NCI-H226 (cell line): ENCODE results near the gene ST6GAL1.
"Not testable (repeated sequence)": the region's sequence is repeated elsewhere in the genome, so short reads cannot be mapped to it uniquely, and the experiment has no call there.

Source experiments
- DNase-seq: peaks from one replicate; pipeline ENCODE4 v3.0.0-alpha.2; 2015

Gene ST6GAL1

DNA sequence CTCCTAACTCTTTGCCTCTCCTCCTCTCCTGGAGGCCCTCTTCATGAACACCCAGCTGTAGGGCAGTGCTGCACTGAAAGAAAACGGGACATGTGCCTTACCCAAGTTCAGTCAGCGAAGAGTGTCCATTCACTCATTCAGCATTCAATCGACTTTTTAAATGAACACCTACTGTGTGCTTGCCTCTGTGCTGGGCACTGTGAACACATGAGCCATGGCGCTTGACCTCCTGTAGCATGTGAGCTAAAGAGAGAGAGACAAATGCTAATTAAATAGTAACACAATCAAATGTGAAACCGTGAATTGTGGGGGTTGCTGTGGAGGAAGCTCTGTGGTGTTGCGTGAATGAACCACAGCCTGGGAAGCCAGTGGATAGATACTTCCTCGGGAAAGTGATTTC lies 43.4 kb downstream of the ST6GAL1 start:
- no peak for DNase-seq

GRCh38 chr3:186974824-186975313 lies 44.5 kb downstream of the ST6GAL1 start:
- DNase-seq: no peak

DNA sequence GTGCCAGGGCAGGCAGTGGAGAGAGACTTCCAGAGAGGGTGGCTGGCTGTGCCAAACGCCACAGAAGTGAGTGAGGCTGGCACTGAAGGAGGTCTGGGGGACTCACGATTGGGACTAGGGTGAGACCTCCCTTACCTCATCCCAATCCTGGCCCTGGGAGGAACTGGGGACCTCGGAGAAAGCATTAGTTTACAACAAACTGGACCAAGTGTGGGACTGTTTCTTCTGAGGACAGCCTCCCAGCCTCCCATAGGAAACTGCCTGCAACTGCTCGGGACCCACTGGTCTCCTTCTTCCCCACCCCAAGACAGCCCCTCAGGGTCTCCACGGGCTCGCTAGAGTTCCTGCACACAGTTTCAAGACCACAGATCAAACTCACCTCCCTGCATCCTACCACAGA lies 45.4 kb downstream of the ST6GAL1 start:
- no peak for DNase-seq

- no peak for DNase-seq
These were observed 46.8 kb downstream of the ST6GAL1 start for GRCh38 chr3:186976837-186977750.

DNA sequence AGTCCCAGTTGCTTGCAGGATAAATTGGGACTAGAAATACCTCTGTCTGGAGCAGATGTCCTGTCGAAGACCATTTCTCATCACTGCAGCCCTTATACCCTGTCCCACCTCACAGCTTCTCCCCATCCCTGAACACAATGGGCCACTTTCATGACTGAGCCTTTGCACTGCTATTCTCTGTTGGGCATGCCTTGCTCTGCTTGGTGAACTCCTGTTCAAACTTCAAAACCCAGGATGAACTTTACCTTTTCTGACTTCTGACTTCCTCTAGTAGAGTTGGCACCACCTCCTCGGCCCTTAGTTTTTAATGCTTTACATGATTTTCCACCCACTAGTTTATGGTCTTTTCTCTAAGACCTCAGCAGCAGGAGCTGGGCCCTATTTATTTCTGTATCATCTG lies 48.4 kb downstream of the ST6GAL1 start:
- DNase-seq: no peak

- DNase-seq: peak; percentile 59
These were observed 49.5 kb downstream of the ST6GAL1 start for GRCh38 chr3:186979852-186980251.

DNA sequence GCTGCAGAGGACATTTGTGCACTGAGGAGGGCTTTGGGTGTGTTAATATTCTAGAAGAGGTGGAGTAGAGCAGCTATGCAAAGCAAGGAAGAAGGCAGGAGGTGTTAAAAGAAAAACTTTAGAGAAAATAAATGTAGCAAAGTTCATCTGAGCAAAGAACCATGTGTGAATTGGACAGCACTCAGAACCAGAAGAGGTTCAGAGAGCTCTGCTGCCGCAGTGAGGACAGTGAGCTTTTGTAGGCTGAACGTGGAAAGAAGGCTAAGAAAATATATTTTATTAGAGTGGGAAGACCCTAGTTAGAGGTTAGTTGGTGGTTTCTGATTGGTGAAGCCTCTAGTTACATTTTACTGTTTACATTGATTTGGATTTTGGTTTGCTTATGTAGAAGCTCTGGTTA lies 50.7 kb downstream of the ST6GAL1 start:
- no peak for DNase-seq

DNA sequence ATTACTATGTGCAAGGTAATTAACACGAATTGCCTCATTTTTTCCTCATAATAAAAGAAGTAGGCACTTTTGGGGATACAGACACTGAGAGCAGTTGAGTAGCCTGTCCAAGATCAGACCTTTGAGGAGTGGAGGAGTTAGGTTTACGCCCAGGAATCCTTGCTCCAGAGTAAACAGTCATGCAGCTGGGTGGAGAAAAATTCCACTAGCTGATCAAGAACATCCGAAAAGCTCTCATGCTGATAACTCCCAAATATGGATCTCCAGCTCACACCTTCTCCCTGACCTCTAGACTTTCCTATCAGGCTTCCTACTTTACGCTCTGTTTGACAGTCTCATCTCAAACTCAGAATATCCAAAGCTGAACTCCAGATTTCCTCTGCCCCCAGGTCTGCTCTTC lies 53.3 kb downstream of the ST6GAL1 start:
- DNase-seq: no peak

GRCh38 chr3:186984064-186984463 lies 53.7 kb downstream of the ST6GAL1 start:
- no peak for DNase-seq

GRCh38 chr3:186985661-186986364 lies 55.5 kb downstream of the ST6GAL1 start:
- DNase-seq: no peak

GRCh38 chr3:186986406-186986805 lies 56.1 kb downstream of the ST6GAL1 start:
- no peak for DNase-seq

DNA sequence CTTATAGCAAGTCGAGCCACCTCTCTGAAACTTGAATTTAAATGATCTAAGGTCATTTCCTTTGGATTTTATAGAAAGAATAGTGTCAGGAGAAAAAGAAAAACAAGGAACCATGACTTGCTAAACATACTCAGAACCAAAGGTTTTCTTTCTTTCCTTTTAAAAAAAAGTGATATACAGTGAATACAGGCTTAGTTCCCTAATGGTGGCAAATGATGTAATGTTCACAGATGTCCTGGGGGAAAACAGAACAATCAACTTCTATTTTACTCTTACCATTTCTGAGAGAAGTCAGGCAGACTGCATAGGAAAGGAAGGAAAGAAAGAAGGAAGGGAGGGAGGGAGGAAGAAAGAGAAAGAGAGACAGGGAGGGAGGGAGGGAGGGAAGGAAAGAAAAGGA lies 56.5 kb downstream of the ST6GAL1 start:
- no peak for DNase-seq

- DNase-seq: no peak
These were observed 58.5 kb downstream of the ST6GAL1 start for GRCh38 chr3:186988806-186989205.

DNA sequence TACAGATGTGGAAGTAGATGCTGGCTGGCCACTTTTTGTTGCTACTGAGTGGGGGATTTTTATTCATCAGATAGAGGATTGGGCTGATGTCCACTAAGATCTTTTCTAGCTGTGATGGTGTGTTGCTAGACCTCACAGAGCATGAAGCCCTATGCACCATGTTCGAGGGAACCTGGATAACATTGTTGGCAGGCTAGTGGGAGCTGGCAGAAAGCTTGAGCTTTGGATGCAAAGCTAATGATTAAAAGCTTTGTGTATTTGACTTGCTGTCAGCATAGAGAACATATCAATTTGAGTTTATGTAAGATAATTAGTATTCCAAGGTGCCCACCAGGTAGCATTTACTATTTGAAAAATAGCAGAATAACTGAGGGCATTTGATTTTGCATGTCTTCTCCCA lies 59.1 kb downstream of the ST6GAL1 start:
- no peak for DNase-seq

- no peak for DNase-seq
These were observed 60.0 kb downstream of the ST6GAL1 start for GRCh38 chr3:186990277-186990676.

GRCh38 chr3:186990878-186991308 lies 60.6 kb downstream of the ST6GAL1 start:
- DNase-seq: peak; percentile 96

DNA sequence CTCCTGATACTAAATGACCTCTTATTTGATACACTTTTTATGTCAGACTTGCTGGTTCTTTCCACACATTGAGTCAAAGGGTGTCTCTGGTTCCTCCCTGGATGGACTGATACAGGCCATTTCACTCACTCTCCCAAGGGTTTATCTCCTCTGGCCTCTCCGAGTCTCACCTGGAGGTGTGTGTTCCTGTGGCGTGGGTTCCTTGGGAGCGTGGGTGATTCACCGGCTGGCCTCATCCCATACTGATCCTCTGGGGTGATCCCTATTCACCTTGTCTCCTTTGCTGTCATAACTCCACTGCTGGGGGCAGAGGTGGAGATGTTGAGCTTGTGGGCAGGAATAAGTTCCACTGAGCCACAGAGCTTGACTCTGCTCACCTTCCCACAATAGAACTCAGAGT lies 61.1 kb downstream of the ST6GAL1 start:
- DNase-seq: no peak

DNA sequence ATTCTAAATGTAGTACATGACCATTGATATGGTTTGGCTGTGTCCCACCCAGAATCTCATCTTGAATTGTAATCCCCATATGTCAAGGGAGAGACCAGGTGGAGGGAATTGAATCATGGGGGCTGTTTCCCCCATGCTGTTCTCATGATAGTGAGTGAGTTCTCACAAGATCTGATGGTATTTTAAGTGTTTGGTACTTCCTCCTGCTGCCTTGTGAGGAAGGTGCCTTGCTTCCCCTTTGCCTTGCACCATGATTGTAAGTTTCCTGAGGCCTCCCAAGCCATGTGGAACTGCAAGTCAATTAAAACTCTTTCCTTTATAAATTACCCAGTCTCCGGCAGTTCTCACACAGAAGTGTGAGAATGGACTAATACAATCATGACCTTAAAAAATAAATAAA lies 61.8 kb downstream of the ST6GAL1 start:
- not testable (repeated sequence) for DNase-seq

GRCh38 chr3:186993210-186993782 lies 63.0 kb downstream of the ST6GAL1 start:
- DNase-seq: no peak

GRCh38 chr3:186994000-186994955 lies 64.0 kb downstream of the ST6GAL1 start:
- no peak for DNase-seq

- no peak for DNase-seq
These were observed 66.0 kb downstream of the ST6GAL1 start for GRCh38 chr3:186996356-186996755.

DNA sequence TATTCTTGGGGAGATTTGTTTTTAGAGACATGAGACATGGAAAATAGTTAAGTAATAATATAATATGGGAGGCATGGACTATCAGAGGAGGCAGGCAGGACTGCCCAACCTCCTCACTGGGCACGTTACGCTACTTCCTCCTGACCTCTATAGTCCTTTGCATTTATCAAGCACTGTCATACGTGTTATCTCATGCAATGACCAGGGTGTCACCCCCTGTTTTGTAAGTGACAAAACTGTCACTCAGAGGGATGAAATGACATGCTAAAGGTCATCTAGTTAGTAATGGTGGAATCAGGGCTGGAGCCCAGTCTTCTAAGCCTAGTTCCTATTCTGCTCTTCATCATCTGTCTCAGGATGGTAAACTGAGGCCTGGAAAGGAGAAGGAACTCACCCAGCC lies 66.7 kb downstream of the ST6GAL1 start:
- DNase-seq: no peak
